HEK293 (cell line): Measurements from ENCODE around the gene SAG.

ENCODE experiments used
- CTCF ChIA-PET: fragments of 350-600 bp; formaldehyde crosslinking; extraction: SDS; loops from one replicate; lab custom pipeline; 2021; ENCODE audit warnings: antibody characterized with exemption; lab: Yijun Ruan, JAX
- POLR2A ChIA-PET: fragments of 300-600 bp; formaldehyde crosslinking; extraction: SDS; loops from one replicate; lab custom pipeline; 2020; ENCODE audit warnings: antibody characterized with exemption, inconsistent platforms; lab: Yijun Ruan, JAX
- H3K27ac ChIP-seq: fragments of 200-500 bp; sonication (Bioruptor generic); 2 replicates; pipeline ENCODE4 v1.5.1; 2014; ENCODE audit warnings: low read depth, low read length, control low read depth, inconsistent platforms; ENCODE audit errors: extremely low read depth
- H3K36me3 ChIP-seq, 2 experiments: fragments of 200-500 bp in 1 of 2; sonication (Bioruptor generic) in 1 of 2; 1 replicate in 1 of 2; 2 replicates in 1 of 2; pipeline ENCODE4 v1.5.1; 2014 to 2017; ENCODE audit warnings: inconsistent platforms in 2 of 2, low read length in 2 of 2; ENCODE audit not compliant: control insufficient read depth in 2 of 2, insufficient read depth in 1 of 2
- H3K4me1 ChIP-seq: fragments of 200-500 bp; sonication (Bioruptor generic); 2 replicates; pipeline ENCODE4 v1.5.1; 2014; ENCODE audit warnings: mild to moderate bottlenecking, low read length, inconsistent platforms; ENCODE audit not compliant: control insufficient read depth, insufficient read depth
- H3K4me3 ChIP-seq: 2 replicates; pipeline ENCODE4 v1.5.1; 2011; ENCODE audit warnings: low read depth, mild to moderate bottlenecking, control low read depth, low read length, moderate library complexity
- H3K9me3 ChIP-seq: fragments of 200-500 bp; sonication (Bioruptor generic); 2 replicates; pipeline ENCODE4 v1.5.1; 2014; ENCODE audit warnings: low read depth, low read length, inconsistent platforms; ENCODE audit not compliant: control insufficient read depth, insufficient read depth
- HOXC10 ChIP-seq: sonication (generic); formaldehyde crosslinking; IDR thresholded peaks from 2 replicates; pipeline ENCODE4 v1.8.1; 2023; ENCODE audit warnings: mild to moderate bottlenecking, missing genetic modification reagents
- IKZF3 ChIP-seq: fragments of 450-650 bp; IDR thresholded peaks from 2 replicates; pipeline ENCODE4 v1.5.0; 2018; ENCODE audit warnings: missing biosample characterization, mild to moderate bottlenecking, missing genetic modification characterization, moderate library complexity
- OVOL3 ChIP-seq: fragments of 450-650 bp; formaldehyde crosslinking; IDR thresholded peaks from 2 replicates; pipeline ENCODE4 v1.5.1; 2016; ENCODE audit warnings: missing biosample characterization, missing genetic modification characterization
- SP2 ChIP-seq: fragments of 450-650 bp; formaldehyde crosslinking; IDR thresholded peaks from 2 replicates; pipeline ENCODE4 v1.5.1; 2016; ENCODE audit warnings: missing biosample characterization, missing genetic modification characterization
- ZBTB20 ChIP-seq: fragments of 450-650 bp; formaldehyde crosslinking; IDR thresholded peaks from 2 replicates; pipeline ENCODE4 v1.5.1; 2016; ENCODE audit warnings: missing biosample characterization, missing genetic modification characterization
- ZBTB48 ChIP-seq: fragments of 450-650 bp; formaldehyde crosslinking; IDR thresholded peaks from 2 replicates; pipeline ENCODE4 v1.5.1; 2016; ENCODE audit warnings: missing biosample characterization, missing genetic modification characterization
- ZFP37 ChIP-seq: fragments of 450-650 bp; formaldehyde crosslinking; IDR thresholded peaks from 2 replicates; pipeline ENCODE4 v1.5.1; 2016; ENCODE audit warnings: missing biosample characterization, missing genetic modification characterization
- ZNF121 ChIP-seq: fragments of 450-650 bp; formaldehyde crosslinking; IDR thresholded peaks from 2 replicates; pipeline ENCODE4 v1.5.1; 2016; ENCODE audit warnings: missing biosample characterization, missing genetic modification characterization
- ZNF211 ChIP-seq: fragments of 450-650 bp; formaldehyde crosslinking; IDR thresholded peaks from 2 replicates; pipeline ENCODE4 v1.5.1; 2016; ENCODE audit warnings: low read depth, missing biosample characterization, missing genetic modification characterization
- ZNF221 ChIP-seq: fragments of 450-650 bp; formaldehyde crosslinking; IDR thresholded peaks from 2 replicates; pipeline ENCODE4 v1.5.1; 2017; ENCODE audit warnings: missing biosample characterization, missing genetic modification characterization, borderline replicate concordance
- ZNF302 ChIP-seq: fragments of 450-650 bp; formaldehyde crosslinking; IDR thresholded peaks from 2 replicates; pipeline ENCODE4 v1.5.1; 2016; ENCODE audit warnings: missing biosample characterization, missing genetic modification characterization, low read depth
- ZNF416 ChIP-seq: fragments of 450-650 bp; formaldehyde crosslinking; IDR thresholded peaks from 2 replicates; pipeline ENCODE4 v1.5.1; 2016; ENCODE audit warnings: missing biosample characterization, missing genetic modification characterization
- ZNF423 ChIP-seq: fragments of 450-650 bp; formaldehyde crosslinking; IDR thresholded peaks from 2 replicates; pipeline ENCODE4 v1.5.1; 2016; ENCODE audit warnings: missing biosample characterization, missing genetic modification characterization
- ZNF473 ChIP-seq: fragments of 450-650 bp; formaldehyde crosslinking; IDR thresholded peaks from 2 replicates; pipeline ENCODE4 v1.5.1; 2017; ENCODE audit warnings: missing biosample characterization, missing genetic modification characterization
- ZNF610 ChIP-seq: fragments of 450-650 bp; formaldehyde crosslinking; IDR thresholded peaks from 2 replicates; pipeline ENCODE4 v1.5.1; 2016; ENCODE audit warnings: missing biosample characterization, missing genetic modification characterization, borderline replicate concordance
- ZNF621 ChIP-seq: fragments of 450-650 bp; formaldehyde crosslinking; IDR thresholded peaks from 2 replicates; pipeline ENCODE4 v1.5.1; 2017; ENCODE audit warnings: missing biosample characterization, missing genetic modification characterization
- ZNF629 ChIP-seq: fragments of 450-650 bp; formaldehyde crosslinking; IDR thresholded peaks from 2 replicates; pipeline ENCODE4 v1.5.1; 2017; ENCODE audit warnings: missing biosample characterization, missing genetic modification characterization
- ZNF664 ChIP-seq: fragments of 450-650 bp; formaldehyde crosslinking; IDR thresholded peaks from 2 replicates; pipeline ENCODE4 v1.5.1; 2016; ENCODE audit warnings: missing biosample characterization, missing genetic modification characterization
- ZNF747 ChIP-seq: fragments of 450-650 bp; formaldehyde crosslinking; IDR thresholded peaks from 2 replicates; pipeline ENCODE4 v1.5.1; 2016; ENCODE audit warnings: missing biosample characterization, missing genetic modification characterization
- ZNF776 ChIP-seq: fragments of 450-650 bp; formaldehyde crosslinking; IDR thresholded peaks from 2 replicates; pipeline ENCODE4 v1.5.0; 2017; ENCODE audit warnings: missing biosample characterization, missing genetic modification characterization, borderline replicate concordance
- ZNF785 ChIP-seq: fragments of 450-650 bp; formaldehyde crosslinking; IDR thresholded peaks from 2 replicates; pipeline ENCODE4 v1.5.1; 2016; ENCODE audit warnings: missing biosample characterization, missing genetic modification characterization
- ZNF837 ChIP-seq: fragments of 450-650 bp; formaldehyde crosslinking; IDR thresholded peaks from 2 replicates; pipeline ENCODE4 v1.5.1; 2016; ENCODE audit warnings: missing biosample characterization, missing genetic modification characterization
- TF ChIP-seq, protein P1 (sequence below): fragments of 450-650 bp; formaldehyde crosslinking; conservative IDR thresholded peaks from 2 replicates; pipeline ENCODE4 v1.5.1; 2016; ENCODE audit warnings: low read depth, missing biosample characterization, missing genetic modification characterization
- TF ChIP-seq, protein P2 (sequence below): fragments of 450-650 bp; formaldehyde crosslinking; IDR thresholded peaks from 2 replicates; pipeline ENCODE4; 2016; ENCODE audit warnings: missing biosample characterization, missing genetic modification characterization
- TF ChIP-seq, protein P3 (sequence below): fragments of 450-650 bp; formaldehyde crosslinking; IDR thresholded peaks from 2 replicates; pipeline ENCODE4 v1.5.1; 2016; ENCODE audit warnings: missing biosample characterization, missing genetic modification characterization

The SAG gene

DNA sequence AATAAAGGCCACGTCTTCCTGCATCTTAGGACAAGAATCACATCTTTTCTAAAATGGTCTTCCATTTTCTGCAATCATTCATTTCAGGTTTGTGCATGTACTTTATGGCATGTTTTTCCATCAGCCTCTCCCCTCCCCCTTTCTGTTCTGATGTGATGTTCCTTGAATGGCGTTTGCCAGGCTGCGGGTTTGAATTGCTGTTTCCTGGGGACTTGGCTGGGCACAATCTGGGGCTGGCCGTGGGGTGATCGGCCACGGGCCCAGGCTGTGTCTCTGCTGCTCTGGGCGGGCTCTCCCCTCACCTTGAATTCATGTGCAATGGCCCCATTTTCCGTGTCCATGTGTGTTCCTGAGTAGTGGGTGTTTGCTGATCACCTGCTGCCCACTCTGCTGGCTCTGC is 61.8 kb downstream of the SAG start:
- POLR2A ChIA-PET: interaction anchor here (1.0 kb wide), 1 partner anchor 8 kb away, joined by 3 read pairs; no protein-coding TSS in a partner anchor
- TF ChIP-seq ZNF837 (tag by site-specific recombination): no peak
- no peak for TF ChIP-seq ZFP37 (tag by site-specific recombination)

DNA sequence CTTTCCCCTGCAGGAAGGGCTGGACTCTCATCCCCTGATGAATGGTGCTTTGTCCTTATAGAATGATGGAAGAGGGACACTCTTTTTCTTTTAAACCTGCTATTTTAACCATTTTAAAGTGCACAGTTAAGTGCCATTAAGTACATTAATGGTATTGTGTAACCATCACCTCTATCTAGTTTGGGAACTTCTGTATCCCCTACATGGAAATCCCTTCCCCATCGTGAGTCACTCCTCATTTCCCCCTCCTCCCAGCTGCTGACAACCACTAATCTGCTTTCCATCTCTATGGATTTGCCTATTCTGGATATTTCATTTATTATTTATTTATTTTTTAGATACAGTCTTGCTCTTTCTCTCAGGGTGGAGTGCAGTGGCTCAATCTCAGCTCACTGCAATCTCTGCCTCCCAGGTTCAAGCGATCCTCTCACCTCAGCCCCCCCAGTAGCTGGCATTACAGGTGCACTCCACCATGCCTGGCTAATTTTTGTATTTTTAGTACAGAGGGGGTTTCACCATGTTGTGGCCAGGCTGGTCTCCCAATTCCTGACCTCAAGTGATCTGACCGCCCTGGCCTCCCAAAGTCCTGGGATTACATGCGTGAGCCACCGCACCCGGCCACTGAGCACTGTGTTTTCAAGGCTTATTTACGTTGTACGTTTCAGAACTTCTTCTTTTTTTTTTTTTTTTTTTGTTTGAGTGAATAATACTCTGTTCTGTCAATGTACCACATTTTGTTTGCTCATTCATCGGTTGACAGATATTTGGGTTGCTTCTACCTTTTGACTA is 62.5 kb downstream of the SAG start:
- Histone ChIP-seq H3K4me3 (no peak overlapping the region), H3K9me3 (no peaks in the 10 kb centered on the region), H3K36me3 (peaks cover 0 to 5% of the 10 kb centered on the region in 2 experiments; a peak in 1 of 3 replicates), H3K4me1 (peaks cover 8% of the 10 kb centered on the region; the same call in 1 of the 2 replicates), H3K27ac (no peak overlapping the region)
- ChIA-PET CTCF (interaction anchor here (0.5 kb wide), 1 partner anchor 61 kb away, joined by 3 read pairs; no protein-coding TSS in a partner anchor), POLR2A (no interaction called here)
- TF ChIP-seq OVOL3 (tag by site-specific recombination): no peak
- TF ChIP-seq ZBTB48 (tag by site-specific recombination): no peak
- TF ChIP-seq ZNF747 (tag by site-specific recombination): no peak
- TF ChIP-seq, protein P1, sequence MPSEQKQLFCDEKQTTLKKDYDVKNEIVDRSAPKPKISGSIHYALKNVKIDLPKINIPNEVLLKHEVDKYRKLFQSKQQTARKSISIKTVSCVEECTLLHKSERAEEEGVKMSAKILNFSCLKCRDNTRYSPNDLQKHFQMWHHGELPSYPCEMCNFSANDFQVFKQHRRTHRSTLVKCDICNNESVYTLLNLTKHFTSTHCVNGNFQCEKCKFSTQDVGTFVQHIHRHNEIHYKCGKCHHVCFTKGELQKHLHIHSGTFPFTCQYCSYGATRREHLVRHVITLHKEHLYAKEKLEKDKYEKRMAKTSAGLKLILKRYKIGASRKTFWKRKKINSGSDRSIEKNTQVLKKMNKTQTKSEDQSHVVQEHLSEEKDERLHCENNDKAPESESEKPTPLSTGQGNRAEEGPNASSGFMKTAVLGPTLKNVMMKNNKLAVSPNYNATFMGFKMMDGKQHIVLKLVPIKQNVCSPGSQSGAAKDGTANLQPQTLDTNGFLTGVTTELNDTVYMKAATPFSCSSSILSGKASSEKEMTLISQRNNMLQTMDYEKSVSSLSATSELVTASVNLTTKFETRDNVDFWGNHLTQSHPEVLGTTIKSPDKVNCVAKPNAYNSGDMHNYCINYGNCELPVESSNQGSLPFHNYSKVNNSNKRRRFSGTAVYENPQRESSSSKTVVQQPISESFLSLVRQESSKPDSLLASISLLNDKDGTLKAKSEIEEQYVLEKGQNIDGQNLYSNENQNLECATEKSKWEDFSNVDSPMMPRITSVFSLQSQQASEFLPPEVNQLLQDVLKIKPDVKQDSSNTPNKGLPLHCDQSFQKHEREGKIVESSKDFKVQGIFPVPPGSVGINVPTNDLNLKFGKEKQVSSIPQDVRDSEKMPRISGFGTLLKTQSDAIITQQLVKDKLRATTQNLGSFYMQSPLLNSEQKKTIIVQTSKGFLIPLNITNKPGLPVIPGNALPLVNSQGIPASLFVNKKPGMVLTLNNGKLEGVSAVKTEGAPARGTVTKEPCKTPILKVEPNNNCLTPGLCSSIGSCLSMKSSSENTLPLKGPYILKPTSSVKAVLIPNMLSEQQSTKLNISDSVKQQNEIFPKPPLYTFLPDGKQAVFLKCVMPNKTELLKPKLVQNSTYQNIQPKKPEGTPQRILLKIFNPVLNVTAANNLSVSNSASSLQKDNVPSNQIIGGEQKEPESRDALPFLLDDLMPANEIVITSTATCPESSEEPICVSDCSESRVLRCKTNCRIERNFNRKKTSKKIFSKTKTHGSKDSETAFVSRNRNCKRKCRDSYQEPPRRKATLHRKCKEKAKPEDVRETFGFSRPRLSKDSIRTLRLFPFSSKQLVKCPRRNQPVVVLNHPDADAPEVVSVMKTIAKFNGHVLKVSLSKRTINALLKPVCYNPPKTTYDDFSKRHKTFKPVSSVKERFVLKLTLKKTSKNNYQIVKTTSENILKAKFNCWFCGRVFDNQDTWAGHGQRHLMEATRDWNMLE (tag by site-specific recombination): no peak
- no peak for TF ChIP-seq ZNF664 (tag by site-specific recombination)
- TF ChIP-seq ZNF423 (tag by site-specific recombination): no peak
- TF ChIP-seq ZNF629 (tag by site-specific recombination): no peak
- no peak for TF ChIP-seq ZNF211 (tag by site-specific recombination)
- TF ChIP-seq ZNF473 (tag by site-specific recombination): no peak
- TF ChIP-seq ZNF785 (tag by site-specific recombination): no peak
- no peak for TF ChIP-seq ZNF221
- TF ChIP-seq ZNF416 (tag by site-specific recombination): no peak
- TF ChIP-seq ZNF776 (tag by site-specific recombination): no peak

More for the DNA sequence above, 61.8 kb downstream of the SAG start:
- Histone ChIP-seq H3K9me3 (no peaks in the 10 kb centered on the region), H3K4me1 (peaks cover 8% of the 10 kb centered on the region; the same call in 1 of the 2 replicates), H3K27ac (no peak overlapping the region), H3K36me3 (peaks cover 2 to 5% of the 10 kb centered on the region in 2 experiments; a peak in 2 of 3 replicates), H3K4me3 (no peak overlapping the region)
- CTCF ChIA-PET: interaction anchor here (0.7 kb wide), 1 partner anchor 10 kb away, joined by 3 read pairs; no protein-coding TSS in a partner anchor

DNA sequence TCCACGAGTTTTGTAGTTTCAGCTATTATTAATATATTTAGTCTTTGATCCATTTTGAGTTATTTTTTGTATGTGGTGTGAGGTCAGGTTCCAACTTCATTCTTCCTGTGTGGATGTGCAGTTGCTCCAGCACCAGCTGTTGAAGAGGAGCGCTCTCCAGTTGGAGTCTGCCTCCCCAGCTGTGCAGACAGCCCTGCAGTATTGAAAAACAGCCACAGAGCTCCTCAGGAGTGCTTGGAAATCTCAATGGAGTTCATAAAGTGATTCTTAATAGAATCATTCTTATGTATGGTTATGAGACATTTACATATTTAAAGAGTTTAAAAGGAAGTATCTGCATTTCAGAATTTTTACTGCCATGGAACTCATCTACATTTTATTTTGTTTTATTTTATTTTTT is 64.0 kb downstream of the SAG start:
- ChIA-PET CTCF (no interaction called here), POLR2A (no interaction called here)
- no peak overlapping the region for H3K4me3 ChIP-seq
- H3K9me3 ChIP-seq: no peaks in the 10 kb centered on the region
- peaks cover 0 to 5% of the 10 kb centered on the region in 2 experiments; a peak in 1 of 3 replicates for H3K36me3 ChIP-seq
- H3K4me1 ChIP-seq: peaks cover 8% of the 10 kb centered on the region; the same call in 1 of the 2 replicates
- no peak overlapping the region for H3K27ac ChIP-seq
- TF ChIP-seq IKZF3 (tag by site-specific recombination): no peak
- TF ChIP-seq ZBTB20 (tag by site-specific recombination): no peak
- TF ChIP-seq ZNF621 (tag by site-specific recombination): no peak
- no peak for TF ChIP-seq SP2 (tag by site-specific recombination)
- TF ChIP-seq ZNF121 (tag by site-specific recombination): no peak
- TF ChIP-seq HOXC10: no peak
- TF ChIP-seq, protein P2, sequence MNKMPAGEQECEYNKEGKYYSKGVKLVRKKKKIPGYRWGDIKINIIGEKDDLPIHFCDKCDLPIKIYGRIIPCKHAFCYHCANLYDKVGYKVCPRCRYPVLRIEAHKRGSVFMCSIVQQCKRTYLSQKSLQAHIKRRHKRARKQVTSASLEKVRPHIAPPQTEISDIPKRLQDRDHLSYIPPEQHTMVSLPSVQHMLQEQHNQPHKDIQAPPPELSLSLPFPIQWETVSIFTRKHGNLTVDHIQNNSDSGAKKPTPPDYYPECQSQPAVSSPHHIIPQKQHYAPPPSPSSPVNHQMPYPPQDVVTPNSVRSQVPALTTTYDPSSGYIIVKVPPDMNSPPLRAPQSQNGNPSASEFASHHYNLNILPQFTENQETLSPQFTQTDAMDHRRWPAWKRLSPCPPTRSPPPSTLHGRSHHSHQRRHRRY (tag by site-specific recombination): no peak
- TF ChIP-seq, protein P3, sequence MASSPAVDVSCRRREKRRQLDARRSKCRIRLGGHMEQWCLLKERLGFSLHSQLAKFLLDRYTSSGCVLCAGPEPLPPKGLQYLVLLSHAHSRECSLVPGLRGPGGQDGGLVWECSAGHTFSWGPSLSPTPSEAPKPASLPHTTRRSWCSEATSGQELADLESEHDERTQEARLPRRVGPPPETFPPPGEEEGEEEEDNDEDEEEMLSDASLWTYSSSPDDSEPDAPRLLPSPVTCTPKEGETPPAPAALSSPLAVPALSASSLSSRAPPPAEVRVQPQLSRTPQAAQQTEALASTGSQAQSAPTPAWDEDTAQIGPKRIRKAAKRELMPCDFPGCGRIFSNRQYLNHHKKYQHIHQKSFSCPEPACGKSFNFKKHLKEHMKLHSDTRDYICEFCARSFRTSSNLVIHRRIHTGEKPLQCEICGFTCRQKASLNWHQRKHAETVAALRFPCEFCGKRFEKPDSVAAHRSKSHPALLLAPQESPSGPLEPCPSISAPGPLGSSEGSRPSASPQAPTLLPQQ (tag by site-specific recombination): no peak
- TF ChIP-seq ZNF302 (tag by site-specific recombination): no peak
- TF ChIP-seq ZNF610 (tag by site-specific recombination): no peak
- TF ChIP-seq ZNF211 (tag by site-specific recombination): no peak
